Left ventricle myocardium inferior (tissue), 1 donor: Measurements from ENCODE around the gene CHAC1. TPM values are rescaled to one million over a fixed set of nuclear protein-coding genes. Genes with fewer than 3 reads are reported as not detected.

Experiments
- DNase-seq: peaks from one replicate; pipeline ENCODE4 v3.0.0-alpha.2; 2020
- H3K27ac ChIP-seq: fragments of 200-600 bp; replicated peaks from 2 replicates; pipeline ENCODE4 v1.8.0; 2021
- H3K27me3 ChIP-seq: fragments of 200-600 bp; 2 replicates; pipeline ENCODE4 v1.8.0; 2021; ENCODE audit warnings: low read depth
- H3K36me3 ChIP-seq: fragments of 200-600 bp; 2 replicates; pipeline ENCODE4 v1.8.0; 2021
- H3K4me1 ChIP-seq: fragments of 200-600 bp; 2 replicates; pipeline ENCODE4 v1.8.0; 2021
- H3K4me3 ChIP-seq: fragments of 200-600 bp; 2 replicates; pipeline ENCODE4 v1.8.0; 2021; ENCODE audit warnings: mild to moderate bottlenecking, moderate library complexity
- H3K9me3 ChIP-seq: fragments of 200-600 bp; replicated peaks from 2 replicates; pipeline ENCODE4 v1.8.0; 2021
- intact Hi-C: fragments of 100-400 bp; cut with micrococcal nuclease; formaldehyde crosslinking; loops from one replicate; pipeline ENCODE4 v1.11.0; 2022
- total RNA-seq: library from RNA; stranded (reverse); fragmentation: NEBNext Ultra II Directional; extraction: Animal tissue kit (Norgen Biotek cat#: 25700); gene quantifications from one replicate; pipeline ENCODE4 v1.2.1, GENCODE V29; 2021
- TF ChIP-seq, protein P1 (sequence below): fragments of 200-600 bp; IDR thresholded peaks from 2 replicates; pipeline ENCODE4 v1.8.0; 2021; ENCODE audit warnings: antibody characterized with exemption, mild to moderate bottlenecking, borderline replicate concordance
- donor health status: DM: no; HTN: yes; CAD: no; lungs with severe emphysema.

Gene CHAC1
- total RNA-seq, 1 donor from 2014 or later, result 1.3 TPM

DNA sequence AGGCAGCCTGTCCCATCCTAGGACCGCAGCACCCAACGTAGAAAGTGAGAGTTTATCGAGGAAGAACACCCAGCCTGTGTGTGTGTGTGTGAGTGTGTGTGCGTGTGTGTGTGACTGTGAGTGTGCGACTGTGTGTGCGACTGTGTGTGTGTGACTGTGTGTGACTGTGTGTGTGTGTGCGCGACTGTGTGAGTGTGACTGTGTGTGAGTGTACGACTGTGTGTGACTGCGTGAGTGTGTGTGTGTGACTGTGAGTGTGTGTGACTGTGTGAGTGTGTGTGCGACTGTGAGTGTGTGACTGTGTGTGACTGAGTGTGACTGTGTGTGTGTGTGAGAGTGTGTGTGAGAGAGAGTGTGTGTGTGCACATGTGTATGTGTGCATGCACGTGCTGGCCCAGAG, 39.3 kb upstream of the CHAC1 start:
- TF ChIP-seq, protein P1, sequence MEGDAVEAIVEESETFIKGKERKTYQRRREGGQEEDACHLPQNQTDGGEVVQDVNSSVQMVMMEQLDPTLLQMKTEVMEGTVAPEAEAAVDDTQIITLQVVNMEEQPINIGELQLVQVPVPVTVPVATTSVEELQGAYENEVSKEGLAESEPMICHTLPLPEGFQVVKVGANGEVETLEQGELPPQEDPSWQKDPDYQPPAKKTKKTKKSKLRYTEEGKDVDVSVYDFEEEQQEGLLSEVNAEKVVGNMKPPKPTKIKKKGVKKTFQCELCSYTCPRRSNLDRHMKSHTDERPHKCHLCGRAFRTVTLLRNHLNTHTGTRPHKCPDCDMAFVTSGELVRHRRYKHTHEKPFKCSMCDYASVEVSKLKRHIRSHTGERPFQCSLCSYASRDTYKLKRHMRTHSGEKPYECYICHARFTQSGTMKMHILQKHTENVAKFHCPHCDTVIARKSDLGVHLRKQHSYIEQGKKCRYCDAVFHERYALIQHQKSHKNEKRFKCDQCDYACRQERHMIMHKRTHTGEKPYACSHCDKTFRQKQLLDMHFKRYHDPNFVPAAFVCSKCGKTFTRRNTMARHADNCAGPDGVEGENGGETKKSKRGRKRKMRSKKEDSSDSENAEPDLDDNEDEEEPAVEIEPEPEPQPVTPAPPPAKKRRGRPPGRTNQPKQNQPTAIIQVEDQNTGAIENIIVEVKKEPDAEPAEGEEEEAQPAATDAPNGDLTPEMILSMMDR, result no peak
- H3K4me3 ChIP-seq, result no peak overlapping the region
- no peak for DNase-seq
- peaks cover 47% of the 10 kb centered on the region for H3K4me1 ChIP-seq
- intact Hi-C loops, result no loop called here
- H3K27ac ChIP-seq, result no peak overlapping the region
- H3K36me3 ChIP-seq, result no peaks in the 10 kb centered on the region
- H3K9me3 ChIP-seq, result no peaks in the 10 kb centered on the region
- no peaks in the 10 kb centered on the region for H3K27me3 ChIP-seq

DNA sequence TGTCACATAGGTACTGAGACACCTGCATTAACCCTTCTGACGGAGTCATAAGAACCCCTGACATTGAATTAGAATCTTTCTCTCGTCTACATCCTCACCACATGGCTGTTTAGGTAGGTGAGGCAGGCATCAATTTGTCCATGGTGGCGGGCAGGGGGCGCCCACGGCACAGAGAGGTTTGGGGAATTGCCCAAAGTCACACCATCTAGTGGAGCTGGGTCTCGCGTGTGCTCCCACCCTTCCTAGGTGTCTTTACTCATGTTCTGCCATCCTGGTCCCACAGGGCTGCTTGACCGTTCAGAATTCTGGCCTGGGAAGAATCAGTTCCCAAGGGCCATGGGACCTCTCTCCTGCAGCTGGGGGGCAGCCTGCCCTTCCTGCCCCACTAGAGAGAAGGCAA, 38.8 kb upstream of the CHAC1 start:
- no peak for DNase-seq
- H3K36me3 ChIP-seq, result no peaks in the 10 kb centered on the region
- intact Hi-C loops, result no loop called here
- H3K4me1 ChIP-seq, result peaks cover 48% of the 10 kb centered on the region
- no peaks in the 10 kb centered on the region for H3K27me3 ChIP-seq
- TF ChIP-seq, protein P1, result no peak
- no peaks in the 10 kb centered on the region for H3K9me3 ChIP-seq
- H3K4me3 ChIP-seq, result no peak overlapping the region
- H3K27ac ChIP-seq, result peak overlapping the region; percentile 87

DNA sequence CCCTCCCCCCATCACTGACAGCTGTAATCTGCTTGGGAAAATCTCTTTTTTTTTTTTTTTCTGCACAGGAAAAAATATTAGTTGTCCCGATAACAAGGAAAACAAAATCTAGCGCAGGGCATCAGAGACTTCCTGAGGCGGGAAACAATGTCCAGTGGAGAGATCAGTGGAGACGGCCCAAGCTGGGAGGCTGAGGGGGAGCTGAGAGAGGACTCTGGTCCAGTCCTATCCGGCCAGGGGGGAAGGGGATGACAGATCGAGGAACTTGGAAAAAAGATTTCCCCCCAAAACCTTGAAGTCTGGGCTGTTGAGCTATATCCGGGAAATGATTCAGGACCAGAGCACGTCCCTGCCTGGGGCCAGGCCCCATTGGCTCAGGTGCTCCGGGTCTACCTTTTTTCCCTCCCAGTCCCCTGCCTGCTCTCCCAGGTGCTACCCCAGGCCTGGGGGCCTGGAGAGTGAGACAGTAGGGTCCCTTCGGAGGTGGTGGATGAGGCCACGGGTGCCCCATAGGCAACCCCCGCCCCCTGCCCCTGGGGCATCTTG, 38.1 kb upstream of the CHAC1 start:
- no peak for DNase-seq
- TF ChIP-seq, protein P1, result no peak
- no peak overlapping the region for H3K4me3 ChIP-seq
- intact Hi-C loops, result no loop called here
- H3K4me1 ChIP-seq, result peaks cover 43% of the 10 kb centered on the region
- H3K36me3 ChIP-seq, result no peaks in the 10 kb centered on the region
- no peaks in the 10 kb centered on the region for H3K9me3 ChIP-seq
- no peaks in the 10 kb centered on the region for H3K27me3 ChIP-seq
- H3K27ac ChIP-seq, result peak overlapping the region; percentile 87

DNA sequence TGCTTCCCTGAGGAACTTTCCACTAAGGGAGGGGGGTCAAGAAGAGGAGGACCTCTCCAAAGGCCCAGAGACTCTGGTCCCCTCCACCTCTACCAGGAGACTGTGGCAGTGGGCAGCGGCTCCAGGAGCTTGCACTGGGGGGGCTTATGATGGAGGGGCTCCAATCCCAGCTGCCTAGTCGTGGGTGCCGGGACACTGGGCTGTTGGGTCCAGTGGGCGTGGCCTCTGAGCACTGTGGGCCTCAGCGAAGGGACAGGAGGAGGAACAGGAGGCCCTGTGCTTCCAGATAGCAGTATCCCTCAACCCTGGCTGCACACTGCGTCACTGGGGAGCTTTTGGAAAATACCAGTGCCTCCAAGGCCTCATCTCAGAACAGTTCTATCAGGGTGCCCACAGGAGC, 37.6 kb upstream of the CHAC1 start:
- no peak for DNase-seq
- TF ChIP-seq, protein P1, result no peak
- intact Hi-C loops, result no loop called here
- H3K27ac ChIP-seq, result peak overlapping the region; percentile 87
- no peaks in the 10 kb centered on the region for H3K9me3 ChIP-seq
- H3K4me3 ChIP-seq, result no peak overlapping the region
- no peaks in the 10 kb centered on the region for H3K36me3 ChIP-seq
- peaks cover 39% of the 10 kb centered on the region for H3K4me1 ChIP-seq
- no peaks in the 10 kb centered on the region for H3K27me3 ChIP-seq

DNA sequence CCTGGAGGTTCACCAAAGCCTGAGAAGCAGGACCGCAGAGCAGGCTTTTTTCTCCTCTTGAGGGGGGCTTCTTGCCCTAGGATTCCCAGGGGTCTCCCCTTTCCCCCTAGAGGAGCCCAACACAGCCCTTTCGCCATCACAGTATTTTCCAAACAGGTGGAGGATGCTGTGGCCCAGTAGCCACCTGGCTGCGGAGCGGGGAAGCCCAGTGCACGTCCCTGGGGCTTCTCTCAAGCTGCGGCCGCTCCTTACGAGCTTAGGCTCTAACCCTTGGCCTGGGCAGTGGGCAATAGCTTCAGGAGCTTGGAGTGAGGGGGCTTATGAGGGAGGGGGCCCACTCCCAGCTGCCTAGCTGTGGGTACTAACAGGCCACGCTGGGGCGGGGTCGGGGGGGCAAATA, 35.7 kb upstream of the CHAC1 start:
- H3K27ac ChIP-seq, result peak overlapping the region; percentile 87
- DNase-seq, result no peak
- H3K9me3 ChIP-seq, result no peaks in the 10 kb centered on the region
- TF ChIP-seq, protein P1, result no peak
- H3K4me1 ChIP-seq, result peaks cover 44% of the 10 kb centered on the region
- no peaks in the 10 kb centered on the region for H3K36me3 ChIP-seq
- peak overlapping the region; percentile 54 for H3K4me3 ChIP-seq
- intact Hi-C loops, result no loop called here
- H3K27me3 ChIP-seq, result no peaks in the 10 kb centered on the region
